Smooth muscle cell (in vitro differentiated cells): ENCODE data around the gene LRRC27. TPM values are rescaled to one million over a fixed set of nuclear protein-coding genes. Genes with fewer than 3 reads are reported as not detected.
"Not testable (repeated sequence)": the region's sequence is repeated elsewhere in the genome, so short reads cannot be mapped to it uniquely, and the experiment has no call there.

Experiments
- DNase-seq: peaks from one replicate; lab custom pipeline; 2025; ENCODE audit not compliant: unreplicated experiment; lab: John Stamatoyannopoulos, UW
- H2AFZ ChIP-seq: fragments of 200-600 bp; sonication (generic); 2 replicates; pipeline ENCODE4 v1.6.0; 2016; ENCODE audit warnings: antibody characterized with exemption, low read depth, mild to moderate bottlenecking
- H3F3A ChIP-seq: fragments of 200-600 bp; sonication (generic); 2 replicates; pipeline ENCODE4 v1.6.0; 2017; ENCODE audit warnings: antibody characterized with exemption, low read depth
- H3K27ac ChIP-seq: fragments of 200-600 bp; sonication (generic); 2 replicates; pipeline ENCODE4 v1.5.1; 2016; ENCODE audit warnings: low read depth, mild to moderate bottlenecking
- H3K27me3 ChIP-seq: fragments of 200-600 bp; sonication (generic); 2 replicates; pipeline ENCODE4 v1.6.1; 2016; ENCODE audit warnings: low read depth, mild to moderate bottlenecking
- H3K36me3 ChIP-seq: fragments of 200-600 bp; sonication (generic); 2 replicates; pipeline ENCODE4 v1.5.1; 2016; ENCODE audit warnings: low read depth
- H3K4me1 ChIP-seq: fragments of 200-600 bp; sonication (generic); 2 replicates; pipeline ENCODE4 v1.5.1; 2016; ENCODE audit warnings: low read depth
- H3K4me2 ChIP-seq: fragments of 200-600 bp; sonication (generic); 2 replicates; pipeline ENCODE4 v1.6.0; 2016; ENCODE audit warnings: mild to moderate bottlenecking
- H3K4me3 ChIP-seq: fragments of 200-600 bp; sonication (generic); 2 replicates; pipeline ENCODE4 v1.5.1; 2016; ENCODE audit warnings: mild to moderate bottlenecking
- H3K79me2 ChIP-seq: fragments of 200-600 bp; sonication (generic); 2 replicates; pipeline ENCODE4 v1.6.0; 2016; ENCODE audit warnings: low read depth, mild to moderate bottlenecking
- H3K9ac ChIP-seq: fragments of 200-600 bp; sonication (generic); 2 replicates; pipeline ENCODE4 v1.6.0; 2016; ENCODE audit warnings: low read depth
- H3K9me3 ChIP-seq: fragments of 200-600 bp; sonication (generic); replicated peaks from 2 replicates; pipeline ENCODE4 v1.5.1; 2016; ENCODE audit warnings: low read depth
- H4K20me1 ChIP-seq: fragments of 200-600 bp; sonication (generic); 2 replicates; pipeline ENCODE4 v1.6.0; 2016; ENCODE audit warnings: low read depth
- WGBS: methylation state at CpG from one replicate; pipeline ENCODE4 v1.1.7; 2016; ENCODE audit warnings: low lambda C conversion rate; 5-methylcytosine and 5-hydroxymethylcytosine counted together
- polyA plus RNA-seq: library from polyadenylated mRNA; unstranded; fragments of >200 nt; fragmentation: Nextera tagmentation; extraction: Ambion mirVana; gene quantifications from 2 replicates; pipeline ENCODE4 v1.2.1, GENCODE V29; 2016
- total RNA-seq: library from RNA; depleted of rRNA; stranded (reverse); fragments of >200 nt; gene quantifications from 2 replicates; pipeline ENCODE4 v1.2.3, GENCODE V29; 2014
- TF ChIP-seq, protein P1 (sequence below): fragments of 200-600 bp; sonication (generic); IDR thresholded peaks from 2 replicates; pipeline ENCODE4 v1.5.1; 2017; ENCODE audit warnings: borderline replicate concordance, mild to moderate bottlenecking, antibody characterized with exemption; ENCODE audit not compliant: insufficient read depth, poor library complexity, severe bottlenecking

The LRRC27 gene
- total and polyA plus RNA-seq, 2 experiments from 2014 or later: 7.6 to 11.5 TPM

DNA sequence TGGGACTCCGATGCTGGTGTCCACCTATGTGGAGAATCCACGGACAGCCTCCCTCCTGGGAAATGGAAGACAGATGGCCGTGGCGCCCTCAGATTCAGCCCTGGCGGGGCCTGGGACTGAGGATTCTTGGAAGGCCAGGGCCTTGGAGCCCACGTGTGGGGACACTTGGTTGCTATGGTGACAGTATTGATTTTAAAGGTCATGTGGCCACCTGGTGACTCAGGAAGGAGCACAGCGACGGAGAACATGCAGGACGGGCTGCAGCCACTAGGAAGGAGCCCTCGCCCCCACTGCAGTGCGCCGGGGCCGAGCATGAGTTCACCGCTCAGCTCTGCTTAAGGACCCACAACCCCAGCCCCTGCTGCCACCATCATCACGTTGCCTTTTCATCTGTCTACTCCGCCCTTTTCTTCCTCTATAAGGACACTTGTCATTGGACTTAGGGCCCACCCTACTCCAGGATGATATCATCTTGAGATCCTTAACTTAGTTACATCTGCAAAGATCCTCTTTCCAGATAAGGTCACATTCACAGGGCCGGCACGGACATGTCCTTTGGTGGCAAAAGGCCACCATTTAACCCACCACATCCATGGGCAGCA is 20.6 kb upstream of the LRRC27 start:
- DNase-seq: no peak
- Histone ChIP-seq H3K9ac (no peak overlapping the region), H3K79me2 (no peaks in the 10 kb centered on the region), H3K4me2 (no peak overlapping the region), H3K4me3 (no peak overlapping the region), H3K4me1 (peaks cover 7% of the 10 kb centered on the region), H3K36me3 (no peaks in the 10 kb centered on the region), H3K27me3 (peaks cover 10% of the 10 kb centered on the region), H3F3A (no peaks in the 10 kb centered on the region), H4K20me1 (no peaks in the 10 kb centered on the region), H3K9me3 (no peaks in the 10 kb centered on the region), H3K27ac (no peak overlapping the region), H2AFZ (no peak overlapping the region)
- WGBS: 75% methylated on average over 13 of the region's 18 CpGs
- TF ChIP-seq, protein P1, sequence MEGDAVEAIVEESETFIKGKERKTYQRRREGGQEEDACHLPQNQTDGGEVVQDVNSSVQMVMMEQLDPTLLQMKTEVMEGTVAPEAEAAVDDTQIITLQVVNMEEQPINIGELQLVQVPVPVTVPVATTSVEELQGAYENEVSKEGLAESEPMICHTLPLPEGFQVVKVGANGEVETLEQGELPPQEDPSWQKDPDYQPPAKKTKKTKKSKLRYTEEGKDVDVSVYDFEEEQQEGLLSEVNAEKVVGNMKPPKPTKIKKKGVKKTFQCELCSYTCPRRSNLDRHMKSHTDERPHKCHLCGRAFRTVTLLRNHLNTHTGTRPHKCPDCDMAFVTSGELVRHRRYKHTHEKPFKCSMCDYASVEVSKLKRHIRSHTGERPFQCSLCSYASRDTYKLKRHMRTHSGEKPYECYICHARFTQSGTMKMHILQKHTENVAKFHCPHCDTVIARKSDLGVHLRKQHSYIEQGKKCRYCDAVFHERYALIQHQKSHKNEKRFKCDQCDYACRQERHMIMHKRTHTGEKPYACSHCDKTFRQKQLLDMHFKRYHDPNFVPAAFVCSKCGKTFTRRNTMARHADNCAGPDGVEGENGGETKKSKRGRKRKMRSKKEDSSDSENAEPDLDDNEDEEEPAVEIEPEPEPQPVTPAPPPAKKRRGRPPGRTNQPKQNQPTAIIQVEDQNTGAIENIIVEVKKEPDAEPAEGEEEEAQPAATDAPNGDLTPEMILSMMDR: no peak

DNA sequence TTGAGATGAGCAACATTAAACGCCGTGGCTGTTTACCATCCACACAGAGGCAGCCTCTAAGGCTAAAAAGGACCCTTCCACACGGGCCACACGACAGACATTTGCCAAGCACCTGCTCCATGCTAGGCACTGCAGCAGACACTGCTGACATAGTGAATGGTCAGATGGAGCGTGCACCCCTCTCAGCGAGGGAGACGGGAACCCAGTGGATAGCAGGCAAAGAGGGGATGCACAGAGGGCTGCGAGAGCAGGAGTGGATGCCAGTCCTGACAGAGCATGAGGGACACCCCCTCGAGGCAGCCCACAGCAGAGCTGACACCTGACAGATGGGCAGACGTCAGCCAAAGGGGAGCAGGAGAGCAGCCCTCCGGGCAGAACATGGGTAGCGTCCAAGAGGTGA is 18.7 kb upstream of the LRRC27 start:
- Histone ChIP-seq H3F3A (no peaks in the 10 kb centered on the region), H3K9me3 (no peaks in the 10 kb centered on the region), H3K79me2 (no peaks in the 10 kb centered on the region), H3K27me3 (peaks cover 4% of the 10 kb centered on the region), H3K4me3 (no peak overlapping the region), H3K9ac (no peak overlapping the region), H2AFZ (no peak overlapping the region), H3K36me3 (no peaks in the 10 kb centered on the region), H3K4me1 (peaks cover 7% of the 10 kb centered on the region), H3K4me2 (no peak overlapping the region), H4K20me1 (no peaks in the 10 kb centered on the region), H3K27ac (no peak overlapping the region)
- DNase-seq: no peak
- TF ChIP-seq, protein P1: no peak
- 91% methylated on average over 12 of the region's 12 CpGs for WGBS

DNA sequence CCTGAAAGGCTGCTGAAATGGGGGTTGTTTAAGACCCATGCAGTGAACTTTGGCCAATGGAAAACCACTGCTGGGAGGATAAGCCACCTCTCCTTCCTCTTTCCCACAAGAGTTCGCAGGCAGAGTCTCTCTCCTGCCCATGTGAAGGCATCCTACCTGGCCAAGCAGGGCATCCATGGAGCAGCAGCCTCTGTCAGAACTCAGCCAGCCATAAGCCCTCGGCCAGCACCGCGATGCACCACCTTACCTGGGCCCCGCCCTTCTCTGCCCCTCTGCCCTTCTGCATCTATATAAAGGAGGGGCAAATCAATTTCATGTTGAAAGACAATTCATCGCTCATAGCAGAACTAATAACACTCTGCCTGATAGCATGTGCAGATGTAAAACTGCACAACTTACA is 18.1 kb upstream of the LRRC27 start:
- Histone ChIP-seq H3K27ac (no peak overlapping the region), H3F3A (no peaks in the 10 kb centered on the region), H3K36me3 (no peaks in the 10 kb centered on the region), H3K4me1 (peaks cover under 1% of the 10 kb centered on the region), H2AFZ (no peak overlapping the region), H3K9me3 (no peaks in the 10 kb centered on the region), H3K4me2 (no peak overlapping the region), H3K4me3 (no peak overlapping the region), H3K27me3 (peaks cover 4% of the 10 kb centered on the region), H3K79me2 (no peaks in the 10 kb centered on the region), H3K9ac (no peak overlapping the region), H4K20me1 (no peaks in the 10 kb centered on the region)
- WGBS: 98% methylated on average over 6 of the region's 6 CpGs
- TF ChIP-seq, protein P1: no peak
- no peak for DNase-seq

DNA sequence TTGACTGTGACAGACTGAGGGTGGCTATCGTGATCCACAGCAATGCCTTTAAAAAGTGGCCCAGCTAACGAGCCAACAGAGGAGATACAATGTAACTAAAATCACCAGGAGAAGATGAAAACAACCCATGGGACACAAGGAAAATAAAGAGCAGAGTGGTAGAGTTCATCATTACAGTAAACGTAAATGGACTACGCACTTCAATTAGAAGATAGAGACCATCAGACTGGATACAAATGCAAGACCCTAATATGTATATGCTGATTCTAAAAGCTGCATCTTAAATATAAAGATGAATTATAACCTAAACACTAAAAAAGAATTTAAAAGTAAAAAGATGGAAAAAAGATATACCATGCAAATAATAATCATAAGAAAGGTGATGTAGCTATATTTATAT is 17.7 kb upstream of the LRRC27 start:
- peaks cover 4% of the 10 kb centered on the region for H3K27me3 ChIP-seq
- H4K20me1 ChIP-seq: no peaks in the 10 kb centered on the region
- TF ChIP-seq, protein P1: no peak
- no peak for DNase-seq
- no peaks in the 10 kb centered on the region for H3K79me2 ChIP-seq
- H3K9me3 ChIP-seq: no peaks in the 10 kb centered on the region
- no peaks in the 10 kb centered on the region for H3K36me3 ChIP-seq
- no peaks in the 10 kb centered on the region for H3K4me1 ChIP-seq
- no peak overlapping the region for H2AFZ ChIP-seq
- peaks cover 1% of the 10 kb centered on the region for H3F3A ChIP-seq
- no peak overlapping the region for H3K9ac ChIP-seq
- no peak overlapping the region for H3K27ac ChIP-seq
- WGBS: 97% methylated on average over 4 of the region's 4 CpGs
- no peak overlapping the region for H3K4me3 ChIP-seq
- no peak overlapping the region for H3K4me2 ChIP-seq

DNA sequence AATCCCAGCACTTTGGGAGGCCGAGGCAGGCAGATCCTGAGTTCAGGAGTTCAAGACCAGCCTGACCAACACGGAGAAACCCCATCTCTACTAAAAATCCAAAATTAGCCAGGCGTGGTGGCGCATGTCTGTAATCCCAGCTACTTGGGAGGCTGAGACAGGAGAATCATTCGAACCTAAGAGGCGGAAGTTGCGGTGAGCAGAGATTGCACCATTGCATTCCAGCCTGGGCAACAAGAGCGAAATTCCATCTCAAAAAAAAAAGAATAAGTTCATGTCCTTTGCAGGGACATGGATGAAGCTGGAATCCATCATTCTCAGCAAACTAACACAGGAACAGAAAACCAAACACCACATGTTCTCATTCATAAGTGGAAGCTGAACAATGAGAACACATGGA is 17.1 kb upstream of the LRRC27 start:
- not testable (repeated sequence) for H3K9me3 ChIP-seq, H3K9ac ChIP-seq, H3K36me3 ChIP-seq, H3K79me2 ChIP-seq, H3K4me2 ChIP-seq, H3K4me1 ChIP-seq, H3F3A ChIP-seq, H3K27ac ChIP-seq, H3K4me3 ChIP-seq, DNase-seq, H3K27me3 ChIP-seq, H2AFZ ChIP-seq, H4K20me1 ChIP-seq
- WGBS: 94% methylated on average over 8 of the region's 8 CpGs
